Effector memory CD4-positive, alpha-beta T cell (primary cell): ENCODE results near the gene CORO2B.
"Not testable (repeated sequence)": the region's sequence is repeated elsewhere in the genome, so short reads cannot be mapped to it uniquely, and the experiment has no call there.

Experiments used
- DNase-seq, 3 donors: peaks; one replicate each; pipeline ENCODE4 v3.0.0-alpha.2; 2020
- H3K27ac ChIP-seq: 2 replicates; pipeline ENCODE4 v1.7.0; 2013; ENCODE audit warnings: mild to moderate bottlenecking, low read length, moderate library complexity; ENCODE audit not compliant: insufficient read depth, poor library complexity, severe bottlenecking
- H3K27me3 ChIP-seq: replicated peaks from 2 replicates; pipeline ENCODE4 v1.7.0; 2013; ENCODE audit warnings: mild to moderate bottlenecking, low read length; ENCODE audit not compliant: insufficient read depth, control insufficient read depth, poor library complexity, severe bottlenecking
- H3K36me3 ChIP-seq: 2 replicates; pipeline ENCODE4 v1.7.0; 2013; ENCODE audit warnings: mild to moderate bottlenecking, low read length, moderate library complexity; ENCODE audit not compliant: control insufficient read depth, insufficient read depth
- H3K4me1 ChIP-seq: 2 replicates; pipeline ENCODE4 v1.7.0; 2013; ENCODE audit warnings: low read length, mild to moderate bottlenecking; ENCODE audit not compliant: control insufficient read depth, insufficient read depth, poor library complexity, severe bottlenecking
- H3K4me3 ChIP-seq: 2 replicates; pipeline ENCODE4 v1.7.0; 2013; ENCODE audit warnings: low read length, low read depth, mild to moderate bottlenecking; ENCODE audit not compliant: insufficient read depth, poor library complexity, severe bottlenecking
- H3K9me3 ChIP-seq: 2 replicates; pipeline ENCODE4 v1.7.0; 2013; ENCODE audit warnings: mild to moderate bottlenecking, low read length, moderate library complexity; ENCODE audit not compliant: control insufficient read depth

The CORO2B gene

DNA sequence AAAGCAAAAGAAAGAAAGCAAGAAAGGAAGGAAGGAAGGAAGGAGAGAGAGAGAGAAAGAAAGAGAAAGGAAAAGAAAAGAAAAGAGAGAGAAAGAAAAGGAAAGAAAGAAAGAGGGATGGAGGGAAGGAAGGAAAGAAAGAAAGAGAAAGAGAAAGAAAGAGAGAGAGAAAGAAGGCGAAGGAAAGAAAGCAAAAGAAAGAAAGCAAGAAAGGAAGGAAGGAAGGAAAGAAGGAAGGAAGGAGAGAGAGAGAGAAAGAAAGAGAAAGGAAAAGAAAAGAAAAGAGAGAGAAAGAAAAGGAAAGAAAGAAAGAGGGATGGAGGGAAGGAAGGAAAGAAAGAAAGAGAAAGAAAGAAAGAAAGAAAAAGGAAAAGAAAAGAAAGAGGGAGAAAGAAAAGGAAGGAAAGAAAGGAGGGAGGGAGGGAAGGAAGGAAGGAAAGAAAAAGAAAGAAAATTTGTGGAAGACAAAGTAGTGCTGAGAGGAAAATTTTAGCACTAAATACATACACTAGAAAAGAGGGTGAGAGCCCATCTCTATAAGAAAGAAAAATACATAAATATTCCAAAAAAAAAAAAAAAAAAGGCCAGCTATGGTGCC, 181.3 kb downstream of the CORO2B start:
- not testable (repeated sequence) for DNase-seq, H3K4me3 ChIP-seq, H3K9me3 ChIP-seq, H3K36me3 ChIP-seq, H3K27ac ChIP-seq, H3K27me3 ChIP-seq, H3K4me1 ChIP-seq

DNA sequence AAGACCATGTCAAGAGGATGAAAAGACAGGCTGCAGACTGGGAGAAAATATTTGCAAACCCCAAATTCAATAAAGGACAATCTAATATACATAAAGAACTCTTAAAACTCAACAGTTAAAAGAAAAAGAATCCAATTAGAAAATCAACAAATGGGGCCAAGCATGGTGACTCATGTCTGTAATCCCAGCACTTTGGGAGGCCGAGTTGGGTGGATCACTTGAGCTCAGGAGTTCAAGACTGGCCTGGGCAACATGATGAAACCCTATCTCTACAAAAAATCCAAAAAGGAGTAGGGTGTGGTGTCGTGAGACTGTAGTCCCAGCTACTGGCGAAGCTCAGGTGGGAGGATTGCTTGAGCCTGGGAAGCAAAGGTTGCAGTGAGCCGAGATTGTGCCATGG, 184.3 kb downstream of the CORO2B start:
- no peak overlapping the region for H3K4me3 ChIP-seq
- no peaks in the 10 kb centered on the region for H3K9me3 ChIP-seq
- no peaks in the 10 kb centered on the region for H3K36me3 ChIP-seq
- no peaks in the 10 kb centered on the region for H3K4me1 ChIP-seq
- no peaks in the 10 kb centered on the region for H3K27me3 ChIP-seq
- no peak overlapping the region for H3K27ac ChIP-seq
- DNase-seq: no peak

DNA sequence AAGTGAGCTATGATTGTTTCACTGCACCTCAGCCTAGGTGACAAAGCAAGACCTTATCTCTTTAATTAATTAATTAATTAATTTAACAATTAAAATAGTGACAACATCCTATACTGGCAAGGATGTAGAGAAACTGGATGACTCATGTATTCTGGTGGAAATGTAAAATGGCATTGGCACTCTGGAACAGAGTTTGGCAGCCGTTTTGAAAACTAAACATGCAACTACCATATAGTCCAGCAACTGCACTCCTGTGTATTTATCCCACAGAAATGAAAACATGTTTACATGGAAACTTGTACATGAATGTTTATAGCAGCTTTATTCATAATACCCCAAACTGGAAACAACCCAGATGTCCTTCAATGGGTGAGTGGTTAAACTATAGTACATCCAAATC, 185.3 kb downstream of the CORO2B start:
- Histone ChIP-seq H3K9me3 (no peaks in the 10 kb centered on the region), H3K36me3 (no peaks in the 10 kb centered on the region), H3K4me1 (no peaks in the 10 kb centered on the region), H3K27me3 (no peaks in the 10 kb centered on the region), H3K4me3 (no peak overlapping the region), H3K27ac (no peak overlapping the region)
- DNase-seq: no peak

DNA sequence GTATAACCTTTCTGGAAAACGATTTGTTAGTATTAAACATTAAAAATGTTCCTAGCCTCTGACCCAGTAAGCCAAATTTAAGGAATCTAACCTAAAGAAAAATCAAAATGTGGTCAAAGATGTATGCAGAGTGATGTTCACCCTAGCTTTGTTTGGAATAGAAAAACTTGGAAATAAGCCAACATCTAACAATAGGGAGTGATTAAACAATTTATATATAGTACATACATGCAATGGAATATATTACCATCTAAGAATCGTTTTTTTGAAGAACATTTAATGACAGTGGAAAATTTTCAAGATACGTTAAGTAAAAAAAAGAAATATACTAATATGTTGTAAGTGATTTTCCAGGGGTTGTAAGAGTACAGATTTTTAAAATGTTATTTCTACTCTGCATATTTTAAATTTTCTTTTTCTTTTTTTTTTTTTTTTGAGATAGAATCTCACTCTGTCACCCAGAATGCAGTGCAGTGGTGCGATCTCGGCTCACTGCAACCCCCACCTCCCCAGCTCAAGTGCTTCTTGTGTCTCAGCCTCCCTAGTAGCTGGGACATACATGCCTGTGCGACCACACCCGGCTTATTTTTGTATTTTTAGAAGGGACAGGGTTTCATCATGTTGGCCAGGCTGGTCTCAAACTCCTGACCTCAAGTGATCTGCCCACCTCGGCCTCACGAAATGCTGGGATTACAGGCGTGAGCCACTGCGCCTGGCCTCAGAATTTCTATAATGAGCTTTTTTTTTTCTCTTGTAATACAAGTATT, 187.0 kb downstream of the CORO2B start:
- no peaks in the 10 kb centered on the region for H3K4me1 ChIP-seq
- no peaks in the 10 kb centered on the region for H3K27me3 ChIP-seq
- no peaks in the 10 kb centered on the region for H3K36me3 ChIP-seq
- no peaks in the 10 kb centered on the region for H3K9me3 ChIP-seq
- no peak overlapping the region for H3K4me3 ChIP-seq
- H3K27ac ChIP-seq: no peak overlapping the region
- DNase-seq: no peak

DNA sequence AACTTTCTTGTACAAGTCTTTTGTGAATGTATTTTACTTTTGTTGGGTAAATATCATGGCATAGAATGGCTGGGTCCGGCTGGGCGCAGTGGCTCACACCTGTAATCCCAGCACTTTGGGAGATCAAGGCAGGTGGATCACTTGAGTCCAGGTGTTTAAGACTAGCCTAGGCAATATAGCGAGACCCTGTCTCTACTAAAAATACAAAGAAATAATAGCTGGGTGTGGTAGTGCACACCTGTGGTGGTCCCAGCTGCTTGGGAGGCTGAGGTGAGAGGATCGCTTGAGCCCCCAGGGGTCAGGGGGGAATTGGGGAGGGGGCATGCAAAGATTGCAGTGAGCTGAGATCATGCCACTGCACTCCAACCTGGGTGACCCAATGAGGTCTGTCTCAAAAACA, 189.0 kb downstream of the CORO2B start:
- Histone ChIP-seq H3K27ac (no peak overlapping the region), H3K4me1 (no peaks in the 10 kb centered on the region), H3K4me3 (no peak overlapping the region), H3K9me3 (no peaks in the 10 kb centered on the region), H3K27me3 (no peaks in the 10 kb centered on the region), H3K36me3 (no peaks in the 10 kb centered on the region)
- no peak for DNase-seq

DNA sequence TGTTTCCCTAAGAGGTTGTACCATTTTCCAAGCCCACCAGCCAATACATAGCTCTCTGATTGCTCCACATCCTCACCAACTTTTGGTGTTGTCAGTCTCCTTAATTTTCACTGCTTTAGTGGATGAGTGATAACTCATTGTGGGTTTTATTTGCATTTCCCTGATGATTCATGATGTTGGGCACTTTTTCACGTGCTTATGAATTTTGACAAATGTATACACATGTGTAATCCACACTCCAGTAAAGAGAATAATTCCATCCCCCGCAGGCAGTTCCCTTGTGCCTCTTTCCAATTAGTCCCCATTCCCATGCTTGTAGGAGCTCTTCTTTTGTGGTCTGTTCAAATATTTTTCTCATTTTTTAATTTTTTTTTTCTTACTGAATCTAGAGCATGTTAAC, 189.5 kb downstream of the CORO2B start:
- DNase-seq: no peak
- Histone ChIP-seq H3K36me3 (no peaks in the 10 kb centered on the region), H3K4me1 (no peaks in the 10 kb centered on the region), H3K27ac (no peak overlapping the region), H3K4me3 (no peak overlapping the region), H3K27me3 (no peaks in the 10 kb centered on the region), H3K9me3 (no peaks in the 10 kb centered on the region)

DNA sequence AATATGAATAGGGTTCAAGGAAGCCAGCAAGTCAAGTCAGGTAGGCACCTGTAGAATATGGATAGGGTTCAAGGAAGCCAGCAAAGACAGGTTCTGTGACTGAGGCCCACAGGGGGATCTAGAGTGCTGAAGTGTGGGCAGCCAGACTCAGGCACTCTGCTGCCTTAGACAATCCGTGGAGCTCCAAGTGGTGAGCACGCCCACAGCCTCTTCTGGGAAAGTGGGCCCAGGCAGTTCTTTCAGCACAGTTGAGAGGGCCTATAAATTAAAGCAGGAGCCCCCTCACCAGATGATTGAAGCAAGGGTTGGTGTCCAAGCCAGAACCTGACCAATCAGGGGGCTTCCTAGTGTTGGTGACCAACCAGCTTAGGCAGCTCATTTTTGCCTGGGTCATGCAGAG, 190.9 kb downstream of the CORO2B start:
- Histone ChIP-seq H3K4me3 (no peak overlapping the region), H3K27ac (no peak overlapping the region), H3K9me3 (no peaks in the 10 kb centered on the region), H3K4me1 (no peaks in the 10 kb centered on the region), H3K36me3 (no peaks in the 10 kb centered on the region), H3K27me3 (no peaks in the 10 kb centered on the region)
- DNase-seq: no peak

DNA sequence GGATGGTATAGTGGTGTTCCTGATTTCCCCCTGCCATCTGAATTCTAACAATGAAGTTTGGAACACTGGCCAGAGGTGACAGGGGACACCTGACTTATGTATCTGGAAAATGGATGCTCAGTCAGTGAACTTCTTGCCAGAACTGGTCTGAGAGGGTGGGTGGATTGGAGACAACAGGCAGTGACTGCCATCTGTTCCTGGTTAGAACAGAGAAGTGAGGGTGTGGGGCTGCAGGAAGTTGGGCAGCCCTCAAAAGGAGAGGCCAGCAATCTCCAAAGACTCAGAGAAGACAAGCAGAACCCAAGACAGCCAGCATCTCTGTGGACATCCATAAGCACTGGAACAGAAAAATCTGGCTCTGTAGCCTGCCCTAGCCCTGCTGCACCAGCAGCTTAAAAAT, 191.4 kb downstream of the CORO2B start:
- no peaks in the 10 kb centered on the region for H3K36me3 ChIP-seq
- no peaks in the 10 kb centered on the region for H3K9me3 ChIP-seq
- DNase-seq: no peak
- no peaks in the 10 kb centered on the region for H3K27me3 ChIP-seq
- no peaks in the 10 kb centered on the region for H3K4me1 ChIP-seq
- no peak overlapping the region for H3K27ac ChIP-seq
- H3K4me3 ChIP-seq: no peak overlapping the region

DNA sequence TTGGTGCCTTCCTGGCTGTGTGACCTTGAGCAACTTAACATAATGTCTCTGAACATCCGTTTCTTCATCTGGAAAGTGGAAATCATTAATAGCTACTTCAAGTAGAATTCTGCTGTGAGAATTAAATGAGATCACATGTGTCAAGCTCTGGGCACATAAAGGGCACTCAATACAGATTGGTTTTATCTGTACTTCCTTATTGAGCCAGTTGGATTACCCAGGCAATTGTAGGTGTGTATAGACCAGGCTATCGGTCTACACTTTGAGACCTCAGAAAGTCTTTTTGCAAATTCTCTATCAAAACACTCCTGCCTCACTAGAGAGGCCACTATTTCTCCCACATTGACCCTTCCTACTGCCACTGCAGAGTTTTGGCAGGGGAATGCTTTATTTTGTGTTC, 194.2 kb downstream of the CORO2B start:
- DNase-seq: no peak
- Histone ChIP-seq H3K4me1 (no peaks in the 10 kb centered on the region), H3K27me3 (no peaks in the 10 kb centered on the region), H3K4me3 (no peak overlapping the region), H3K9me3 (no peaks in the 10 kb centered on the region), H3K27ac (no peak overlapping the region), H3K36me3 (peaks cover 4% of the 10 kb centered on the region)

DNA sequence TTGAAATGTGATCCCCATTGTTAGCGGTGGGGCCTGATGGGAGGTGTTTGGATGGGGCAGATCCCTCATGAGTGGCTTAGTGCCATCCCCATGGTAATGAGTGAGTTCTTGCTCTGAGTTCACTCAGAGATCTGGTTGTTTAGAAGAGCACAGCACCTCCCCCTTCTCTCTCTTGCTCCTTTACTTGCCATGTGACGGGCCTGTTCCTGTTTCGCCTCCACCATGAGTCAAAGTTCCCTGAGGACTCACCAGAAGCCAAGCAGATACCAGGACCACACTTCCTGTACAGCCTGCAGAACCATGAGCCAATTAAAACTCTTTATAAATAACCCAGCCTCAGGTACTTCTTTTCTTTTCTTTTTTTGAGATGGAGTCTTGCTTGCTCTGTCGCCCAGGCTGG, 195.3 kb downstream of the CORO2B start:
- DNase-seq: no peak
- Histone ChIP-seq H3K27ac (no peak overlapping the region), H3K4me1 (no peaks in the 10 kb centered on the region), H3K36me3 (peaks cover 6% of the 10 kb centered on the region), H3K4me3 (no peak overlapping the region), H3K27me3 (no peaks in the 10 kb centered on the region), H3K9me3 (no peaks in the 10 kb centered on the region)
